Vagina (tissue), 2 donors: ENCODE measurements around the gene EIF4E1B. TPM values are rescaled to one million over a fixed set of nuclear protein-coding genes. Genes with fewer than 3 reads are reported as not detected.

Experiments
- DNase-seq, 2 donors: peaks; one replicate each; pipeline ENCODE4 v3.0.0-alpha.2; 2017; ENCODE audit errors: extremely low spot score in 2 of 2
- H3K27ac ChIP-seq: fragments of 200-600 bp; sonication (generic); one replicate; pipeline ENCODE4 v1.5.1; 2019
- H3K27me3 ChIP-seq: fragments of 200-600 bp; sonication (generic); one replicate; pipeline ENCODE4 v1.5.1; 2019
- H3K36me3 ChIP-seq, 2 donors: fragments of 200-600 bp; sonication (generic); one replicate each; pipeline ENCODE4 v1.5.1; 2017 to 2019
- H3K4me1 ChIP-seq: fragments of 200-600 bp; sonication (generic); one replicate; pipeline ENCODE4 v1.5.1; 2019
- H3K4me3 ChIP-seq, 2 donors: fragments of 200-600 bp; sonication (generic); 1 replicate in 1 of 2; 2 replicates in 1 of 2; pipeline ENCODE4 v1.5.1; 2016 to 2019
- H3K9me3 ChIP-seq: fragments of 200-600 bp; sonication (generic); one replicate; pipeline ENCODE4 v1.5.1; 2019
- CTCF ChIP-seq, 3 experiments: fragments of 450-650 bp in 2 of 3; fragments of 200-600 bp in 1 of 3; sonication (generic) in 1 of 3; IDR thresholded peaks; one replicate each; pipeline ENCODE4 v1.5.1; 2017 to 2019; ENCODE audit warnings: antibody characterized with exemption in 3 of 3, mild to moderate bottlenecking in 2 of 3, moderate library complexity in 2 of 3
- POLR2A ChIP-seq, 2 donors: fragments of 450-650 bp; IDR thresholded peaks; one replicate each; pipeline ENCODE4 v1.6.1; 2017; ENCODE audit warnings: antibody characterized with exemption in 2 of 2, mild to moderate bottlenecking in 2 of 2, moderate library complexity in 2 of 2
- POLR2AphosphoS5 ChIP-seq, 2 donors: sonication (generic); formaldehyde crosslinking; IDR thresholded peaks; one replicate each; pipeline ENCODE4 v1.9.0; 2017; ENCODE audit warnings: antibody characterized with exemption in 2 of 2, mild to moderate bottlenecking in 2 of 2, low read depth in 1 of 2; ENCODE audit not compliant: insufficient read depth in 1 of 2
- intact Hi-C: fragments of 100-400 bp; cut with DNase I; formaldehyde crosslinking; loops from one replicate; pipeline ENCODE4 v1.15.1; 2023
- total RNA-seq: library from RNA; depleted of rRNA; stranded (reverse); fragments of >200 nt; gene quantifications from one replicate; pipeline ENCODE4 v1.2.3, GENCODE V29; 2016

Gene EIF4E1B
- total RNA-seq, 1 donor from 2014 or later: not detected

GRCh38 chr5:176644294-176644693 lies 13.8 kb downstream of the EIF4E1B start:
- DNase-seq: no peak
- Histone ChIP-seq H3K9me3 (no peaks in the 10 kb centered on the region), H3K4me3 (no peak overlapping the region), H3K4me1 (peaks cover 23% of the 10 kb centered on the region), H3K27me3 (no peaks in the 10 kb centered on the region), H3K36me3 (no peaks in the 10 kb centered on the region), H3K27ac (no peak overlapping the region)
- intact Hi-C loops: no loop called here
- TF ChIP-seq CTCF (IDR thresholded peaks at IDR 0.05) (no peak), POLR2A (IDR thresholded peaks at IDR 0.05) (no peak), POLR2AphosphoS5 (IDR thresholded peaks at IDR 0.05; ENCODE audit: insufficient read depth in 1 of 2, low read depth in 1 of 2) (no peak)

- no peak for TF ChIP-seq POLR2A (IDR thresholded peaks at IDR 0.05)
- no peak for TF ChIP-seq POLR2AphosphoS5 (IDR thresholded peaks at IDR 0.05; ENCODE audit: insufficient read depth in 1 of 2, low read depth in 1 of 2)
- no peak for TF ChIP-seq CTCF (IDR thresholded peaks at IDR 0.05)
- Histone ChIP-seq H3K27me3 (no peaks in the 10 kb centered on the region), H3K9me3 (no peaks in the 10 kb centered on the region), H3K4me1 (peaks cover 26% of the 10 kb centered on the region), H3K4me3 (no peak overlapping the region), H3K36me3 (no peaks in the 10 kb centered on the region), H3K27ac (no peak overlapping the region)
- DNase-seq: no peak
- intact Hi-C loops: no loop called here
These were observed 14.6 kb downstream of the EIF4E1B start for GRCh38 chr5:176644878-176645670.

GRCh38 chr5:176646049-176646706 lies 15.7 kb downstream of the EIF4E1B start:
- Histone ChIP-seq H3K36me3 (no peaks in the 10 kb centered on the region), H3K27me3 (no peaks in the 10 kb centered on the region), H3K4me1 (peaks cover 34% of the 10 kb centered on the region), H3K4me3 (peak overlapping the region; percentile 35 to 81), H3K27ac (peak overlapping the region; percentile 71), H3K9me3 (no peaks in the 10 kb centered on the region)
- intact Hi-C loops: no loop called here
- TF ChIP-seq POLR2A (IDR thresholded peaks at IDR 0.05) (no peak), POLR2AphosphoS5 (IDR thresholded peaks at IDR 0.05; ENCODE audit: insufficient read depth in 1 of 2, low read depth in 1 of 2) (no peak), CTCF (IDR thresholded peaks at IDR 0.05) (no peak)
- DNase-seq: no peak

- H3K27me3 ChIP-seq: no peaks in the 10 kb centered on the region
- DNase-seq: no peak
- H3K27ac ChIP-seq: peak overlapping the region; percentile 71
- intact Hi-C loops: no loop called here
- H3K9me3 ChIP-seq: no peaks in the 10 kb centered on the region
- peaks cover 34% of the 10 kb centered on the region for H3K4me1 ChIP-seq
- no peaks in the 10 kb centered on the region for H3K36me3 ChIP-seq
- TF ChIP-seq POLR2AphosphoS5 (IDR thresholded peaks at IDR 0.05; ENCODE audit: insufficient read depth in 1 of 2, low read depth in 1 of 2) (no peak), CTCF (IDR thresholded peaks at IDR 0.05) (no peak), POLR2A (IDR thresholded peaks at IDR 0.05) (no peak)
- peak overlapping the region; percentile 35 to 81 for H3K4me3 ChIP-seq
These were observed 16.2 kb downstream of the EIF4E1B start for GRCh38 chr5:176646707-176647029.
